ENCODE measurements around the gene ACTR1B. TPM values are rescaled to one million over a fixed set of nuclear protein-coding genes. Genes with fewer than 3 reads are reported as not detected.
A peak's percentile ranks its signal among the peaks of the same experiment; 100 is the strongest.

The ACTR1B gene
- total RNA-seq, 1 experiment from 2014 or later, result 58.2 TPM

GRCh38 chr2:97663962-97664635 lies at the start of gene ACTR1B (continued):
- TF ChIP-seq IRF2 (CRISPR knock-in tag; IDR thresholded peaks at IDR 0.05; ENCODE audit: borderline replicate concordance, low read depth), result no peak
- no peak for TF ChIP-seq RORB (CRISPR knock-in tag; IDR thresholded peaks at IDR 0.05)
- no peak for TF ChIP-seq EMX1 (CRISPR knock-in tag; IDR thresholded peaks at IDR 0.05)
- no peak for TF ChIP-seq SOX15 (CRISPR knock-in tag; IDR thresholded peaks at IDR 0.05)
- no peak for TF ChIP-seq OVOL2 (CRISPR knock-in tag; IDR thresholded peaks at IDR 0.05; ENCODE audit: borderline replicate concordance)
- peak; percentile 89 for TF ChIP-seq GABPB1 (CRISPR knock-in tag; IDR thresholded peaks at IDR 0.05)
- TF ChIP-seq, protein P1, sequence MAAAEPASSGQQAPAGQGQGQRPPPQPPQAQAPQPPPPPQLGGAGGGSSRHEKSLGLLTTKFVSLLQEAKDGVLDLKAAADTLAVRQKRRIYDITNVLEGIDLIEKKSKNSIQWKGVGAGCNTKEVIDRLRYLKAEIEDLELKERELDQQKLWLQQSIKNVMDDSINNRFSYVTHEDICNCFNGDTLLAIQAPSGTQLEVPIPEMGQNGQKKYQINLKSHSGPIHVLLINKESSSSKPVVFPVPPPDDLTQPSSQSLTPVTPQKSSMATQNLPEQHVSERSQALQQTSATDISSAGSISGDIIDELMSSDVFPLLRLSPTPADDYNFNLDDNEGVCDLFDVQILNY (CRISPR knock-in tag; IDR thresholded peaks at IDR 0.05), result no peak
- 0 out of 2 replicates have a peak, but pooled peaks have one; percentile 33 for TF ChIP-seq TCF7 (CRISPR knock-in tag; IDR thresholded peaks at IDR 0.05; ENCODE audit: low read depth)
- TF ChIP-seq, protein P2, sequence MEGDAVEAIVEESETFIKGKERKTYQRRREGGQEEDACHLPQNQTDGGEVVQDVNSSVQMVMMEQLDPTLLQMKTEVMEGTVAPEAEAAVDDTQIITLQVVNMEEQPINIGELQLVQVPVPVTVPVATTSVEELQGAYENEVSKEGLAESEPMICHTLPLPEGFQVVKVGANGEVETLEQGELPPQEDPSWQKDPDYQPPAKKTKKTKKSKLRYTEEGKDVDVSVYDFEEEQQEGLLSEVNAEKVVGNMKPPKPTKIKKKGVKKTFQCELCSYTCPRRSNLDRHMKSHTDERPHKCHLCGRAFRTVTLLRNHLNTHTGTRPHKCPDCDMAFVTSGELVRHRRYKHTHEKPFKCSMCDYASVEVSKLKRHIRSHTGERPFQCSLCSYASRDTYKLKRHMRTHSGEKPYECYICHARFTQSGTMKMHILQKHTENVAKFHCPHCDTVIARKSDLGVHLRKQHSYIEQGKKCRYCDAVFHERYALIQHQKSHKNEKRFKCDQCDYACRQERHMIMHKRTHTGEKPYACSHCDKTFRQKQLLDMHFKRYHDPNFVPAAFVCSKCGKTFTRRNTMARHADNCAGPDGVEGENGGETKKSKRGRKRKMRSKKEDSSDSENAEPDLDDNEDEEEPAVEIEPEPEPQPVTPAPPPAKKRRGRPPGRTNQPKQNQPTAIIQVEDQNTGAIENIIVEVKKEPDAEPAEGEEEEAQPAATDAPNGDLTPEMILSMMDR (IDR thresholded peaks at IDR 0.05), result 0 out of 2 replicates have a peak, but pooled peaks have one; percentile 20

DNA sequence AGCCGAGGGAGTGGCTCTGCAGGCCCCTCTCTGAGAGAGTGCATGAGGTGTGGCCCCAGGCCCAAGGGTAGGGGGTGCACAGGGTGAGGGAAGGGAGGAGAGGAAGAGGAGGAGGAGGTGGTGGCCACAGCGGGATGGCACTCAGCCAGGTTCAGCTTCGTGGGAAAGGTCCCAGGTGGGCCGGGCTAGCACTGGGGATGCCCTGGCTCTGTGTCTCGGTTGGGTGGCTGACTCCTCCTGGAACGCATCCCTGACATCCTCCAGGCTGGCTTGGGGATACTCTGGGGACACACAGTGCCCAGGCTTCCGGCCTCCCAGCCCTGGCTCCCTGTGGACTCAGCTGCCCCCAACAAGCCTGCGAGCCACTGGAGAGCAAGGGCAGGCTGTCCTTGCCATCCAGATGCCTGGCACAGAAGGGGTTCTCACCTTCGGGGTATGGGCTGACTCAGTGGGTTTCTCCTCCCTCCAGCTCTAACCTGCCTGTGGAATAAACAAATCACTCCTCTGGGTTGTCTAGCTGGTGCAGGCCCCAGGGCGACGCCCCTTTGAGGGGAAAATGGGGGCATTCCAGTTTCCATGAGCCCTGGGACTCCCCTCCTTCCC lies 49.0 kb upstream of the ACTR1B start:
- Mint-ChIP-seq H3K4me1 (peaks cover 12% of the 10 kb centered on the region), H3K27ac (no peak overlapping the region), H3K27me3 (ENCODE audit: low read depth) (peaks cover 4% of the 10 kb centered on the region), H3K36me3 (0 out of 2 replicates have a peak, but pooled peaks cover 2% of the 10 kb centered on the region), H3K9me3 (peaks cover 3% of the 10 kb centered on the region; the same call in 1 of the 2 replicates), H3K4me3 (no peak overlapping the region)
- CTCF ChIA-PET, result interaction anchor here (0.7 to 9.2 kb wide), 3 partner anchors 14 to 36 kb away, joined by 3 to 124 read pairs (median 4); no protein-coding TSS in a partner anchor
- no peak for DNase-seq (ENCODE audit: low spot score)
- POLR2A ChIA-PET, result no interaction called here
- TF ChIP-seq, protein P3, sequence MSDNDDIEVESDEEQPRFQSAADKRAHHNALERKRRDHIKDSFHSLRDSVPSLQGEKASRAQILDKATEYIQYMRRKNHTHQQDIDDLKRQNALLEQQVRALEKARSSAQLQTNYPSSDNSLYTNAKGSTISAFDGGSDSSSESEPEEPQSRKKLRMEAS (CRISPR knock-in tag; IDR thresholded peaks at IDR 0.05), result no peak
- TF ChIP-seq NR2C2 (CRISPR knock-in tag; IDR thresholded peaks at IDR 0.05), result no peak
- no peak for TF ChIP-seq GRHL2 (CRISPR knock-in tag; IDR thresholded peaks at IDR 0.05; ENCODE audit: insufficient replicate concordance, severe bottlenecking)
- no peak for TF ChIP-seq ZNF671 (CRISPR knock-in tag; IDR thresholded peaks at IDR 0.05)
- no peak for TF ChIP-seq TEAD1 (CRISPR knock-in tag; IDR thresholded peaks at IDR 0.05)
- TF ChIP-seq ATF1 (CRISPR knock-in tag; IDR thresholded peaks at IDR 0.05), result no peak
- TF ChIP-seq ZNF423 (CRISPR knock-in tag; IDR thresholded peaks at IDR 0.05), result no peak
- TF ChIP-seq ELF4 (CRISPR knock-in tag; IDR thresholded peaks at IDR 0.05; ENCODE audit: low read depth), result no peak
- no peak for TF ChIP-seq RELA (CRISPR knock-in tag; IDR thresholded peaks at IDR 0.05; ENCODE audit: borderline replicate concordance)
- TF ChIP-seq MYBL2 (CRISPR knock-in tag; IDR thresholded peaks at IDR 0.05), result no peak
- TF ChIP-seq, protein P2 (IDR thresholded peaks at IDR 0.05), result no peak
- TF ChIP-seq ZNF416 (CRISPR knock-in tag; IDR thresholded peaks at IDR 0.05), result no peak
- TF ChIP-seq FOXK1 (CRISPR knock-in tag; IDR thresholded peaks at IDR 0.05), result no peak
- TF ChIP-seq, protein P4, sequence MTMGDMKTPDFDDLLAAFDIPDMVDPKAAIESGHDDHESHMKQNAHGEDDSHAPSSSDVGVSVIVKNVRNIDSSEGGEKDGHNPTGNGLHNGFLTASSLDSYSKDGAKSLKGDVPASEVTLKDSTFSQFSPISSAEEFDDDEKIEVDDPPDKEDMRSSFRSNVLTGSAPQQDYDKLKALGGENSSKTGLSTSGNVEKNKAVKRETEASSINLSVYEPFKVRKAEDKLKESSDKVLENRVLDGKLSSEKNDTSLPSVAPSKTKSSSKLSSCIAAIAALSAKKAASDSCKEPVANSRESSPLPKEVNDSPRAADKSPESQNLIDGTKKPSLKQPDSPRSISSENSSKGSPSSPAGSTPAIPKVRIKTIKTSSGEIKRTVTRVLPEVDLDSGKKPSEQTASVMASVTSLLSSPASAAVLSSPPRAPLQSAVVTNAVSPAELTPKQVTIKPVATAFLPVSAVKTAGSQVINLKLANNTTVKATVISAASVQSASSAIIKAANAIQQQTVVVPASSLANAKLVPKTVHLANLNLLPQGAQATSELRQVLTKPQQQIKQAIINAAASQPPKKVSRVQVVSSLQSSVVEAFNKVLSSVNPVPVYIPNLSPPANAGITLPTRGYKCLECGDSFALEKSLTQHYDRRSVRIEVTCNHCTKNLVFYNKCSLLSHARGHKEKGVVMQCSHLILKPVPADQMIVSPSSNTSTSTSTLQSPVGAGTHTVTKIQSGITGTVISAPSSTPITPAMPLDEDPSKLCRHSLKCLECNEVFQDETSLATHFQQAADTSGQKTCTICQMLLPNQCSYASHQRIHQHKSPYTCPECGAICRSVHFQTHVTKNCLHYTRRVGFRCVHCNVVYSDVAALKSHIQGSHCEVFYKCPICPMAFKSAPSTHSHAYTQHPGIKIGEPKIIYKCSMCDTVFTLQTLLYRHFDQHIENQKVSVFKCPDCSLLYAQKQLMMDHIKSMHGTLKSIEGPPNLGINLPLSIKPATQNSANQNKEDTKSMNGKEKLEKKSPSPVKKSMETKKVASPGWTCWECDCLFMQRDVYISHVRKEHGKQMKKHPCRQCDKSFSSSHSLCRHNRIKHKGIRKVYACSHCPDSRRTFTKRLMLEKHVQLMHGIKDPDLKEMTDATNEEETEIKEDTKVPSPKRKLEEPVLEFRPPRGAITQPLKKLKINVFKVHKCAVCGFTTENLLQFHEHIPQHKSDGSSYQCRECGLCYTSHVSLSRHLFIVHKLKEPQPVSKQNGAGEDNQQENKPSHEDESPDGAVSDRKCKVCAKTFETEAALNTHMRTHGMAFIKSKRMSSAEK (CRISPR knock-in tag; IDR thresholded peaks at IDR 0.05; ENCODE audit: borderline replicate concordance), result no peak
- TF ChIP-seq ZNF396 (CRISPR knock-in tag; IDR thresholded peaks at IDR 0.05; ENCODE audit: borderline replicate concordance), result no peak
- no peak for TF ChIP-seq HMGXB4 (CRISPR knock-in tag; IDR thresholded peaks at IDR 0.05)
- ATAC-seq, result no peak

Measured in WTC11 (cell line).